K562 (cell line): ENCODE results near the gene DYNLT2B. TPM values are rescaled to one million over a fixed set of nuclear protein-coding genes. Genes with fewer than 3 reads are reported as not detected.
A peak's percentile ranks its signal among the peaks of the same experiment; 100 is the strongest.

Experiments used
- BHLHE40 ChIP-seq: IDR thresholded peaks from 2 replicates; pipeline ENCODE4 v1.6.1; 2011; ENCODE audit warnings: low read length, improper control_type of control experiment
- C11orf30 ChIP-seq: fragments of 450-650 bp; IDR thresholded peaks from 2 replicates; pipeline ENCODE4 v1.6.1; 2016; ENCODE audit warnings: low read depth, mild to moderate bottlenecking
- DIDO1 ChIP-seq: fragments of 450-650 bp; IDR thresholded peaks from 2 replicates; pipeline ENCODE4 v1.6.1; 2016; ENCODE audit warnings: low read depth, missing biosample characterization, missing genetic modification characterization
- MAZ ChIP-seq, 2 experiments: fragments of 450-650 bp in 1 of 2; sonication (generic) in 1 of 2; formaldehyde crosslinking; IDR thresholded peaks in 1 of 2; conservative IDR thresholded peaks in 1 of 2; 2 replicates each; pipeline versions ENCODE4 v1.4.0 to v1.5.0; 2020; ENCODE audit warnings: mild to moderate bottlenecking in 1 of 2, missing genetic modification reagents in 1 of 2
- POLR2G ChIP-seq: fragments of 200-400 bp; formaldehyde crosslinking; IDR thresholded peaks from 2 replicates; pipeline ENCODE4 v1.6.1; 2017; ENCODE audit warnings: low read depth, mild to moderate bottlenecking, antibody characterized with exemption, low read length, moderate library complexity
- PRDM10 ChIP-seq: fragments of 450-650 bp; IDR thresholded peaks from 2 replicates; pipeline ENCODE4 v1.6.1; 2018; ENCODE audit not compliant: partially characterized antibody
- PRPF4 ChIP-seq: fragments of 200-400 bp; formaldehyde crosslinking; IDR thresholded peaks from one replicate; pipeline ENCODE4 v1.6.1; 2017; ENCODE audit warnings: low read length, low read depth, mild to moderate bottlenecking; ENCODE audit not compliant: insufficient read depth, poor library complexity, severe bottlenecking
- RCOR1 ChIP-seq, 2 experiments: IDR thresholded peaks; 2 replicates each; pipeline ENCODE4 v1.6.1; 2012; ENCODE audit warnings: low read depth in 2 of 2, low read length in 2 of 2, borderline replicate concordance in 1 of 2, improper control_type of control experiment in 1 of 2
- SREBF2 ChIP-seq: sonication (generic); formaldehyde crosslinking; IDR thresholded peaks from 2 replicates; pipeline ENCODE4 v1.4.0; 2020; ENCODE audit warnings: mild to moderate bottlenecking, missing genetic modification reagents
- TBL1XR1 ChIP-seq, 2 experiments: IDR thresholded peaks; 2 replicates each; pipeline ENCODE4 v1.6.1; 2012; ENCODE audit warnings: improper control_type of control experiment in 2 of 2, low read length in 2 of 2, mild to moderate bottlenecking in 1 of 2
- TBP ChIP-seq: optimal IDR thresholded peaks from 2 replicates; pipeline ENCODE3; 2011; ENCODE audit warnings: low read depth, low read length, improper control_type of control experiment
- TEAD1 ChIP-seq, 2 experiments: fragments of 450-650 bp in 1 of 2; sonication (generic) in 1 of 2; formaldehyde crosslinking; IDR thresholded peaks; 2 replicates each; pipeline versions ENCODE4 v1.4.0 to v1.8.0; 2020 to 2022; ENCODE audit warnings: mild to moderate bottlenecking in 2 of 2, missing genetic modification reagents in 1 of 2
- ZBTB43 ChIP-seq: sonication (generic); formaldehyde crosslinking; IDR thresholded peaks from 2 replicates; pipeline ENCODE4 v1.8.0; 2023; ENCODE audit warnings: mild to moderate bottlenecking, missing genetic modification reagents
- ZNF124 ChIP-seq: sonication (generic); formaldehyde crosslinking; IDR thresholded peaks from 2 replicates; pipeline ENCODE4 v1.8.1; 2022; ENCODE audit warnings: missing genetic modification reagents
- polyA plus RNA-seq, 8 experiments: library from polyadenylated mRNA; depleted of rRNA in 4 of 8; stranded (reverse) in 5 of 8; unstranded in 3 of 8; fragments of >200 nt; fragmentation: Nextera tagmentation in 2 of 8; fragmentation: Illumina TruSeq in 1 of 8; extraction: Ambion mirVana in 2 of 8; extraction: Trizol in 1 of 8; gene quantifications; 2 replicates each; pipeline versions ENCODE4 v1.2.1 to v1.2.3, GENCODE V29; 2011 to 2014; ENCODE audit warnings: inconsistent platforms in 1 of 8, missing spikeins in 1 of 8
- total RNA-seq, 7 experiments: library from RNA; depleted of rRNA in 6 of 7; stranded (reverse); fragments of >200 nt in 6 of 7; fragmentation: Illumina TruSeq in 2 of 7; extraction: Trizol in 2 of 7; gene quantifications; 2 replicates each; pipeline versions ENCODE4 v1.2.1 to v1.2.3, GENCODE V29; 2011 to 2021; ENCODE audit warnings: low replicate concordance in 1 of 7

DYNLT2B gene
- total and polyA plus RNA-seq, 9 of the 15 experiments (the other 6 are each of a cell fraction or from before 2014, with no cell fraction given), result 6.5 to 19.9 (median 8.7) TPM

GRCh38 chr3:196317687-196318467, at the start of gene DYNLT2B (continued):
- TF ChIP-seq PRDM10 (no peak), DIDO1 (tag) (0 out of 2 replicates have a peak, but pooled peaks have one; percentile 31), SREBF2 (CRISPR knock-in tag) (no peak), C11orf30 (peak; percentile 58), TEAD1 (CRISPR knock-in tag; IDR thresholded peaks at IDR 0.05) (0 out of 4 replicates have a peak, but pooled peaks of 1 of the 2 experiments have one; percentile 64), BHLHE40 (no peak), PRPF4 (no peak), MAZ (CRISPR knock-in tag; conservative IDR thresholded peaks at IDR 0.05 in 1 of 2, IDR thresholded peaks at IDR 0.05 in 1 of 2) (peak; percentile 70 to 87), TBL1XR1 (IDR thresholded peaks at IDR 0.05; ENCODE audit: low read length in 2 of 2) (no peak; a peak in 1 of 4 replicates), TBP (peak; percentile 82), ZNF124 (CRISPR knock-in tag) (no peak), RCOR1 (IDR thresholded peaks at IDR 0.05; ENCODE audit: borderline replicate concordance in 1 of 2, low read depth in 2 of 2, low read length in 2 of 2) (peak in 1 of 2 experiments; percentile 30; a peak in 1 of 4 replicates), ZBTB43 (CRISPR knock-in tag) (0 out of 2 replicates have a peak, but pooled peaks have one; percentile 83), POLR2G (peak; percentile 90)
